ENCODE measurements around the gene GORAB.

DNA sequence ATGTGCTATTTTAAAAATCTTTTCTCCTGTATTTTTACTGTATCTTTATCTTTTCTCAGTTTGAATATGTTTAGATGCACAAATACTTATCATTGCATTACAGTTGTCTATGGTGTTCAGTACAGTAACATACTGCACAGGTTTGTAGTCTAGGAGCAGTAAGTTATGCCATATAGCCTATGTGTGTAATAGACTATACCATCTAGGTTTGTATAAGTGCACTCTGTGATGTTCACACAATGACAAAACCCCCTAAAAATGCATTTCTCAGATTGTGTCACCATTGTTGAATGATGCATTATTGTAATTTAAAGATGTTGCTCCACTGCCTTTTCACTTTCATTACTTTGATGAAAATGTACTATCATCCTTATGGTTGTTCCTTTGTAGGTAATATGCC is 67.1 kb downstream of the GORAB start:
- TF ChIP-seq, protein P1, sequence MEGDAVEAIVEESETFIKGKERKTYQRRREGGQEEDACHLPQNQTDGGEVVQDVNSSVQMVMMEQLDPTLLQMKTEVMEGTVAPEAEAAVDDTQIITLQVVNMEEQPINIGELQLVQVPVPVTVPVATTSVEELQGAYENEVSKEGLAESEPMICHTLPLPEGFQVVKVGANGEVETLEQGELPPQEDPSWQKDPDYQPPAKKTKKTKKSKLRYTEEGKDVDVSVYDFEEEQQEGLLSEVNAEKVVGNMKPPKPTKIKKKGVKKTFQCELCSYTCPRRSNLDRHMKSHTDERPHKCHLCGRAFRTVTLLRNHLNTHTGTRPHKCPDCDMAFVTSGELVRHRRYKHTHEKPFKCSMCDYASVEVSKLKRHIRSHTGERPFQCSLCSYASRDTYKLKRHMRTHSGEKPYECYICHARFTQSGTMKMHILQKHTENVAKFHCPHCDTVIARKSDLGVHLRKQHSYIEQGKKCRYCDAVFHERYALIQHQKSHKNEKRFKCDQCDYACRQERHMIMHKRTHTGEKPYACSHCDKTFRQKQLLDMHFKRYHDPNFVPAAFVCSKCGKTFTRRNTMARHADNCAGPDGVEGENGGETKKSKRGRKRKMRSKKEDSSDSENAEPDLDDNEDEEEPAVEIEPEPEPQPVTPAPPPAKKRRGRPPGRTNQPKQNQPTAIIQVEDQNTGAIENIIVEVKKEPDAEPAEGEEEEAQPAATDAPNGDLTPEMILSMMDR (conservative IDR thresholded peaks at IDR 0.05) = no peak
- TF ChIP-seq ZFX (IDR thresholded peaks at IDR 0.05) = no peak
